ENCODE results near the gene FLOT2. TPM values are rescaled to one million over a fixed set of nuclear protein-coding genes. Genes with fewer than 3 reads are reported as not detected.
"Not testable (repeated sequence)": the region's sequence is repeated elsewhere in the genome, so short reads cannot be mapped to it uniquely, and the experiment has no call there.

FLOT2 gene
- total and polyA plus RNA-seq, 4 donors, result 34.9 to 138 (median 84.5) TPM

DNA sequence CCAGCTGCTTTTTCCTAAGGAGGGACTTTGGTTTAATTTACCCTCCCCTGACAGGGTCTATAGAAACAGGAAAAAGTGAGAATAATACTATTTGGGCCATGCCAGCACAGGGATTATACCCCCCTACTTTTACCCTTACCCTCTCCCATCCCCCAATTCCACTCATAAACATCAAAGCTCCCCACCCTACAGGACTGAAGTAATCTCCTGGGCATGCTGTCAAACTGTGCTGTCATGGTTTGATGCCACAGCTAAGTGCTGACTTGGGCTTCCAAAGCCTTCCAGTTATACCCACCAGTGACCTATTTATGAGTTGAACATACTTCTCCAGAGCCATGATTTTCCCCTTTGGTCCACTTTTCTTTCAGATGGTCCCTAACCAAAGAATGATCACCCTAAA is 41.0 kb upstream of the FLOT2 start:
- peaks cover 13% of the 10 kb centered on the region for H3K4me1 ChIP-seq (ENCODE audit: control insufficient read depth, insufficient read depth, low read length)
- no peak for DNase-seq (ENCODE audit: low read depth in 4 of 6, low spot score in 6 of 6)
- H3K4me3 ChIP-seq (ENCODE audit: low read depth, low read length), result no peak overlapping the region
- peaks cover 6% of the 10 kb centered on the region for H3K36me3 ChIP-seq (ENCODE audit: control insufficient read depth, insufficient read depth, low read length)
- no peaks in the 10 kb centered on the region for H3K9me3 ChIP-seq (ENCODE audit: control insufficient read depth, insufficient read depth, low read length)
- no peaks in the 10 kb centered on the region for H3K27me3 ChIP-seq (ENCODE audit: control insufficient read depth, insufficient read depth, low read length)
- H3K27ac ChIP-seq (ENCODE audit: low read depth, low read length), result no peak overlapping the region

DNA sequence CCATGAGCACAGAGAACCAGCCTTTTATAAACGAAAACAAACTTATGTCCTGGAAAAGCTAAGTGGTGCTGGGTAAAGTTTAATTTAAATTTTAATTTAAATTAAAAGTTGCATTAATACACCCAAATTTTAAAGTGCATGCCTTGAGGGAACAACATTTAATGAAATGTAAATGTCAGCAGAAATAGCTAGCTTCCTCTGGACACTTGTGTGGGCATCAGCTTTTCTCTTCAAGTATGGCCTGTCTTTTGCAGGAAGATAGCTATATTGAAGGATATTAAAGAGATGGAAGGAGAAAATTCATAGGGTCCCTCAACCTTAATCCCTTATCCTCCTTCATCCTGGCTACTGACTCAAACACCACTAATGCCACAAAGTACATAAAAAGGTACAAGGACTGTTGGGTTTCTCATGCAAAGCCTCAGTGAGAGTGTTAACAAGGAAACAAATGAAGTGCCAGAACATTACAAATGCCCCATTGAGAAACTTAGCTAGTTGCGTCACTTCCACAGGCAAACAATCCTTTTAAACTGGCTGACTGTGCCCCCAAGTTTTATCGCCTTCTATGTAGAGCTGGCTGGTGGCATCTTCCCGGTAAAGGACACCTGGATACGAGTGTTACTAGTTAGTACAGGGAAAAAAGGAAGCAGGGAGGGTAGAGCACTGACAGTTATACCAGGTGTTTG is 39.7 kb upstream of the FLOT2 start:
- peaks cover 13% of the 10 kb centered on the region for H3K4me1 ChIP-seq (ENCODE audit: control insufficient read depth, insufficient read depth, low read length)
- no peak overlapping the region for H3K4me3 ChIP-seq (ENCODE audit: low read depth, low read length)
- peak overlapping the region; percentile 73 for H3K27ac ChIP-seq (ENCODE audit: low read depth, low read length)
- H3K36me3 ChIP-seq (ENCODE audit: control insufficient read depth, insufficient read depth, low read length), result peaks cover 4% of the 10 kb centered on the region
- peak in 2 of 6 donors; percentile 49 to 54 for DNase-seq (ENCODE audit: low read depth in 4 of 6, low spot score in 6 of 6)
- 72% methylated on average over 3 of the region's 5 CpGs for WGBS (ENCODE audit: insufficient coverage)
- H3K27me3 ChIP-seq (ENCODE audit: control insufficient read depth, insufficient read depth, low read length), result no peaks in the 10 kb centered on the region
- H3K9me3 ChIP-seq (ENCODE audit: control insufficient read depth, insufficient read depth, low read length), result no peaks in the 10 kb centered on the region

DNA sequence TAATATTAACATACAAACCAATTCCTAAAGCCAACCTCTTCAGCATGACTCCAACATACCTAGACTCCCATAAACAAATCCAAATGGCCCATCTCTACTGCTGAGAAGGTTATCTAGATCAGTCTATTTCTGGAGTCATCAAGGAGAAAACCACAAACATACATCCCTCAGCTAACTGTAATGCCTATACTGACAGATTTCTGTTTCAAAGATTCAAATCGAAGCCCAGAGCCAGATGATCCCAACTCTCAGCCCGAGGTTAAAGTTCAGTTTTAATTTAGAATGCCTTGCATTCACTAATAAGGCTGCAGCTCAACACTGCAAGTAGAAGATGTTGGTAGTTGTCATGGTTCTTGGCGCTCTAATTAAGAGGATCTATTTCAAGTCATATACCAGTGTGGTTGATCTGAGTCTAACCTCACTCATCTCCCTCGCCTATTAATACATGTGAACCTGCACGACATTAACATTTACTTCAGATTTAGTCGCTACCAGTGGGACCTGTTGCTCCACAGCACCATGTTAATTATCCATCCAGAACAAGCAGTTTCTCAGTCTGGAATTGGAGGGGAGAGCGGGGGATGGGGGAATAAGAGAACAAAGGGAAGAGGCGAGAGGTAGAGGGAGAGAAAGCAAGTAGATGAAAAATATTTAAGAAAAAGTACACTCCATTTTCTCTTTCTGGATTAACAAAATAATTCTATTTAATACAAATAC is 38.4 kb upstream of the FLOT2 start:
- peaks cover 4% of the 10 kb centered on the region for H3K36me3 ChIP-seq (ENCODE audit: control insufficient read depth, insufficient read depth, low read length)
- H3K4me1 ChIP-seq (ENCODE audit: control insufficient read depth, insufficient read depth, low read length), result peaks cover 8% of the 10 kb centered on the region
- H3K4me3 ChIP-seq (ENCODE audit: low read depth, low read length), result no peak overlapping the region
- no peaks in the 10 kb centered on the region for H3K9me3 ChIP-seq (ENCODE audit: control insufficient read depth, insufficient read depth, low read length)
- no peaks in the 10 kb centered on the region for H3K27me3 ChIP-seq (ENCODE audit: control insufficient read depth, insufficient read depth, low read length)
- peak overlapping the region; percentile 60 for H3K27ac ChIP-seq (ENCODE audit: low read depth, low read length)
- WGBS (ENCODE audit: insufficient coverage), result 93% methylated on average over 2 of the region's 8 CpGs
- no peak for DNase-seq (ENCODE audit: low read depth in 4 of 6, low spot score in 6 of 6)

- H3K27me3 ChIP-seq (ENCODE audit: control insufficient read depth, insufficient read depth, low read length); H3K27ac ChIP-seq (ENCODE audit: low read depth, low read length); H3K36me3 ChIP-seq (ENCODE audit: control insufficient read depth, insufficient read depth, low read length): not testable (repeated sequence)
Measured at GRCh38 chr17:28934508-28934907, 37.0 kb upstream of the FLOT2 start.

GRCh38 chr17:28929787-28930186 is 32.3 kb upstream of the FLOT2 start:
- Histone ChIP-seq H3K4me3 (ENCODE audit: low read depth, low read length) (no peak overlapping the region), H3K27me3 (ENCODE audit: control insufficient read depth, insufficient read depth, low read length) (no peaks in the 10 kb centered on the region), H3K9me3 (ENCODE audit: control insufficient read depth, insufficient read depth, low read length) (no peaks in the 10 kb centered on the region), H3K27ac (ENCODE audit: low read depth, low read length) (no peak overlapping the region), H3K4me1 (ENCODE audit: control insufficient read depth, insufficient read depth, low read length) (peaks cover 2% of the 10 kb centered on the region), H3K36me3 (ENCODE audit: control insufficient read depth, insufficient read depth, low read length) (peaks cover 10% of the 10 kb centered on the region)
- DNase-seq (ENCODE audit: low read depth in 4 of 6, low spot score in 6 of 6), result no peak
- WGBS (ENCODE audit: insufficient coverage), result 95% methylated on average over 2 of the region's 2 CpGs

More at GRCh38 chr17:28934508-28934907, 37.0 kb upstream of the FLOT2 start:
- not testable (repeated sequence) for H3K4me3 ChIP-seq (ENCODE audit: low read depth, low read length); H3K4me1 ChIP-seq (ENCODE audit: control insufficient read depth, insufficient read depth, low read length); H3K9me3 ChIP-seq (ENCODE audit: control insufficient read depth, insufficient read depth, low read length); DNase-seq (ENCODE audit: low read depth in 4 of 6, low spot score in 6 of 6)
- WGBS (ENCODE audit: insufficient coverage), result 97% methylated on average over 6 of the region's 8 CpGs

- Histone ChIP-seq H3K9me3 (ENCODE audit: control insufficient read depth, insufficient read depth, low read length) (no peaks in the 10 kb centered on the region), H3K4me3 (ENCODE audit: low read depth, low read length) (no peak overlapping the region), H3K36me3 (ENCODE audit: control insufficient read depth, insufficient read depth, low read length) (peaks cover 21% of the 10 kb centered on the region), H3K4me1 (ENCODE audit: control insufficient read depth, insufficient read depth, low read length) (peaks cover 2% of the 10 kb centered on the region), H3K27me3 (ENCODE audit: control insufficient read depth, insufficient read depth, low read length) (no peaks in the 10 kb centered on the region), H3K27ac (ENCODE audit: low read depth, low read length) (no peak overlapping the region)
- no peak for DNase-seq (ENCODE audit: low read depth in 4 of 6, low spot score in 6 of 6)
- WGBS (ENCODE audit: insufficient coverage), result 83% methylated on average over 1 of the region's 2 CpGs
Measured at GRCh38 chr17:28928061-28928460, 30.5 kb upstream of the FLOT2 start.

- H3K9me3 ChIP-seq (ENCODE audit: control insufficient read depth, insufficient read depth, low read length), result no peaks in the 10 kb centered on the region
- H3K27ac ChIP-seq (ENCODE audit: low read depth, low read length), result no peak overlapping the region
- no peak for DNase-seq (ENCODE audit: low read depth in 4 of 6, low spot score in 6 of 6)
- H3K27me3 ChIP-seq (ENCODE audit: control insufficient read depth, insufficient read depth, low read length), result no peaks in the 10 kb centered on the region
- WGBS (ENCODE audit: insufficient coverage), result no CpG with 5 or more reads among the region's 4 CpGs
- H3K36me3 ChIP-seq (ENCODE audit: control insufficient read depth, insufficient read depth, low read length), result peaks cover 24% of the 10 kb centered on the region
- H3K4me1 ChIP-seq (ENCODE audit: control insufficient read depth, insufficient read depth, low read length), result peaks cover 2% of the 10 kb centered on the region
- no peak overlapping the region for H3K4me3 ChIP-seq (ENCODE audit: low read depth, low read length)
Measured at GRCh38 chr17:28926786-28927185, 29.3 kb upstream of the FLOT2 start.

DNA sequence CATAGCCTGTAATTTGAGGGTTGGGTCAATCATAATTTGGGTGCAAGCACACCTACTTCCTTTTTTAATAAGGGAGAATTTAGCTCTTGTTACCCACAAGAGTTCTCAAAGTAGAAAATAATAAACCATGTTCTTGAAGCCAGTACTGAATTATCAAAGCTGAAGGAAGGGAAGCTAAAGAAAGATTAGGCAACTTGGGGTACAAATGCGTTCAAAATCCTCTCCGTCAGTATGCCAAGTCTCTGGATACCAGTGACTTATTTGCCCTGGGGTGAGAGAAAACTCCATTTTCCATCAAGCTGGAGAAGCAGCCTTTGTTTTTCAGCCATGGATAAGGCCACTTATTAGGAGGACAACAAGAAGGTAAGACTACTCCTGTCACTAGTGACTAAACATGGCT is 28.8 kb upstream of the FLOT2 start:
- peaks cover 2% of the 10 kb centered on the region for H3K4me1 ChIP-seq (ENCODE audit: control insufficient read depth, insufficient read depth, low read length)
- no peaks in the 10 kb centered on the region for H3K9me3 ChIP-seq (ENCODE audit: control insufficient read depth, insufficient read depth, low read length)
- no peak overlapping the region for H3K27ac ChIP-seq (ENCODE audit: low read depth, low read length)
- H3K36me3 ChIP-seq (ENCODE audit: control insufficient read depth, insufficient read depth, low read length), result peaks cover 24% of the 10 kb centered on the region
- DNase-seq (ENCODE audit: low read depth in 4 of 6, low spot score in 6 of 6), result no peak
- H3K4me3 ChIP-seq (ENCODE audit: low read depth, low read length), result no peak overlapping the region
- no CpG with 5 or more reads among the region's 2 CpGs for WGBS (ENCODE audit: insufficient coverage)
- no peaks in the 10 kb centered on the region for H3K27me3 ChIP-seq (ENCODE audit: control insufficient read depth, insufficient read depth, low read length)

GRCh38 chr17:28925912-28926365 is 28.4 kb upstream of the FLOT2 start:
- no CpG with 5 or more reads among the region's 2 CpGs for WGBS (ENCODE audit: insufficient coverage)
- Histone ChIP-seq H3K4me3 (ENCODE audit: low read depth, low read length) (no peak overlapping the region), H3K36me3 (ENCODE audit: control insufficient read depth, insufficient read depth, low read length) (peaks cover 29% of the 10 kb centered on the region)

DNA sequence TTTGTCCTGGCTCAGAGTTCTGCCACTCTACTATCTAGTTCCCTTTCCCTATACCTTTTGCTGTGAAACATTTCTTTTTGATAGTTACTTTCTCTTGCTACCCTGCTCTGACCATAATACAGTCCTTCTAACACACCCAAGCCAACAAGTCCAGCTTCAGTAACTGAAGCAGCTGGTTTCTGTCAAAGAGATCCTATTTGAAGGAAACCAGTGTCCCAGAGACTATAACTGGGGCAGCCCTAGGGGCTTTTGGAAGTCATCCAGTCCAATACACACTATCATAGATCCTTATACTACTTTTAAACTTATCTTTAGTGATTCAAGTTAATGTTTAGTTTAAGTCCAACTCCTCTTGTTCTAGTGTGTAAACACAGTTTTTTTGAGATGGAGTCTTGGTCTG is 22.7 kb upstream of the FLOT2 start:
- no peak for DNase-seq (ENCODE audit: low read depth in 4 of 6, low spot score in 6 of 6)
- Histone ChIP-seq H3K27me3 (ENCODE audit: control insufficient read depth, insufficient read depth, low read length) (no peaks in the 10 kb centered on the region), H3K4me3 (ENCODE audit: low read depth, low read length) (no peak overlapping the region), H3K27ac (ENCODE audit: low read depth, low read length) (no peak overlapping the region), H3K36me3 (ENCODE audit: control insufficient read depth, insufficient read depth, low read length) (peaks cover 74% of the 10 kb centered on the region), H3K4me1 (ENCODE audit: control insufficient read depth, insufficient read depth, low read length) (no peaks in the 10 kb centered on the region), H3K9me3 (ENCODE audit: control insufficient read depth, insufficient read depth, low read length) (no peaks in the 10 kb centered on the region)

More at GRCh38 chr17:28925912-28926365, 28.4 kb upstream of the FLOT2 start:
- no peaks in the 10 kb centered on the region for H3K27me3 ChIP-seq (ENCODE audit: control insufficient read depth, insufficient read depth, low read length)
- peaks cover 2% of the 10 kb centered on the region for H3K4me1 ChIP-seq (ENCODE audit: control insufficient read depth, insufficient read depth, low read length)
- no peak overlapping the region for H3K27ac ChIP-seq (ENCODE audit: low read depth, low read length)
- H3K9me3 ChIP-seq (ENCODE audit: control insufficient read depth, insufficient read depth, low read length), result no peaks in the 10 kb centered on the region
- DNase-seq (ENCODE audit: low read depth in 4 of 6, low spot score in 6 of 6), result no peak
